Measurements from ENCODE around the gene CASP6.

CASP6 gene

DNA sequence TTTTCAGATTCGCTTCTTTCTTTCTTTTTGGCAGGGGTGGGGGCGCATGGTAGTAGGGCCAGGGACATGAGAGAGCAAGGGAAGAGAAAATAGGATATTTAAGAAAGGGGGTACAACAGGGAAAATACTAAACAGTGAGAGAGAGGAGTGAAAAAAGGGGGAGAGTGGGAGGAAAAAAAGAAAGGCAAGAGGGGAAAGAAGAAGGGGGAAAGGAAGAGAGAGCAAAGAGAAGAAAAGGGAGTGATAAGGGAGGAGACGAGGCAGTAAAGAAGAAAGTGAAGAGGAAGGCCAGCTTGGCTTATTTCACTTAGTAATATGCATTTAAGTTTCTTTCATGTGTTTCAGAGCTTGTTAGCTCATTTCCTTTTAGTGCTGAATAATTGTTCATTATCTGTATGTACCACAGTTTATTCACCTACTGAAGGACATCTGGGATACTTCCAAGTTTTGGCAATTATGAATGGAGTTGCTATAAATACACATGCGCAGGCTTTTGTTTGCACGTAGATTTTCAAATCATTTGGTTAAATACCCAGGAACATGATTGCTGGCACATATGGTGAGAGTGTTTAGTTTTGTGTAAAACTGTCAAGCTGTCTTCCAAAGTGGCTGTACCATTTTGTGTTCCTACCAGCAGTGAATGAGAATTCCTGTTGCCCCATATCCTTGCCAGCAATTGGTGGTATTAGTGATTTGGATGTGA, 37.3 kb downstream of the CASP6 start:
- no peak for DNase-seq

DNA sequence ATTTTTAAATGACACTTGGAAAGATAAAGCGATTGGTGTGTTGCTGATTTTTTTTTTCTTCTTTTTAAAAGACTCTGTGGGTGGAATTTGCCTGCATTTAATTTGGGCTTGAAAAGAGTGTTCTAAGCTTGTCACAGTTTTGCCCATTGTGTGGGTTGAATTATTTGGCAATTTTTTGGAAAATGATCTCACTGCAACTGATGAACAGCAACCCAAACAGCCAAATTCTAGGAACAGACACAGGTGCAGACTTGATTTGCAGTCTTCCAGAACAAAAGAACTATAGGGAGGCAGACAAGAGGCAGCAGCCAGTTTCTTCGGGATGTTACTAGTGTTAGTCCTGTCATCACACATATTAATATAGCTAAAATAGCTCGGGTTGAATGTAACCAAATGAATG, 40.5 kb downstream of the CASP6 start:
- DNase-seq, result no peak

DNA sequence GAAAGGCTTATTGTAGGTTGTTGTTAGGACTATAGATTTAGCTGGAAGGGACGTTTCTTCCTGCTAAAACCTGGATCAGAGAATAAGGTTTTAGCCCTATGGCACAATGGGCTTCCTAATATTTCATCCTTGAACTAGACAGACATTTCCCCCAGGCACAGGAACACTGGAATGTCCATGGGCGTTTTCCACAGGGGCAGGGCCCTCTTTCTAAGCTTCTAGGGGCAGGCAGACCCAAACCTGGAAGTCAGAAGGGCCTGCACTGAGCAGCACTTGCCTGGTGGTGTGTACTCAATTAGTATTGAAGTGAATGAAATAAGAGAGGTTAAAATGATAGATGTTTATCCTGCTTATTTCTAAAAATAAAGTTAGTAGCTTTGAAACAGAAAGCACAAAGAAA, 41.1 kb downstream of the CASP6 start:
- DNase-seq, result no peak

DNA sequence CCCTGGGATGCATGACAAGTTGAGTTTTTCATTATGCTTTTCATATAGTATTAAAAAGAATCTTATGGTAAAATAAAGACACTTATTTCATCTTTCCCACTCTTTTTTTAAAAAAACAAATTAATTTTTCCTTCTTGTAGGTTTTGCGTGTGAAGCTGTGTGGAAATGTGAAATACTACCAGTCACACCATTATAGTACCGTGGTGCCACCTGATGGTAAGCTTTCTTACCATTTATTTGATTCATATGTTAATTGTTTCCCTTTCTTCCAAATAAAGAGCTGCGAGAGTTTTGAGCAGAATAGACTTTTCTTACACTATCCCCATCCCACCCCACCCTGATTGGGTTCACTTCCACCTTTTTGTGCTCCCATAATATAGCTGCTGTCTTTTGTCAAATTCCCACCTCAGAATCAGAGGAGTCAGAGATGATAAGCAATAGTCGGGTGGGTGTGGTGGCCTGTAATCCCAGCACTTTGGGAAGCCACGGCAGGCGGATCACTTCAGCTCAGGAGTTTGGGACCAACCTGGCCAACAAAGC, 44.3 kb downstream of the CASP6 start:
- DNase-seq, result no peak

DNA sequence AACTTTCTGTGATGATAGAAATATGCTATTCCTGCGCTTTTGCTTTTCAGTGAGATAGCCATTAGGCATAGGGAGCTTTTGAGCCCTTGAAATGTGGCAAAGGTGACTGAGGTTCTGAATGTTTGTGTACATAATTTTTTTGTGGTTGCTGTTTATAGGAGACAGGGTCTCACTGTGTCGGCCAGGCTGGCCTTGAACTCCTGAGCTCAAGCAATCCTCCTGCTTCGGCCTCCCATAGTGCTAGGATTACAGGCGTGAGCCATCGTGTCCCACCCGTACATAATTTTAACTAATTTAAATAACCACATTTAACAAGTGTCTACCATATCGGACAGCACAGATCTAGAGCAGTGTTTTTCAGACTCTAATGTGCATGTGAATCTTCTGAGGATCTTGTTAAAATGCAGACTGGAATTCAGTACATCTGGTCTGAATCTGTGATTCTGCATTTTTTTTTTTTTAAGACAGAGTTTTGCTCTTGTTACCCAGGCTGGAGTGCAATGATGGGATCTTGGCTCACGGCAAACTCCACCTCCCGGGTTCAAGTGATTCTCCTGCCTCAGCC, 45.3 kb downstream of the CASP6 start:
- DNase-seq, result no peak

DNA sequence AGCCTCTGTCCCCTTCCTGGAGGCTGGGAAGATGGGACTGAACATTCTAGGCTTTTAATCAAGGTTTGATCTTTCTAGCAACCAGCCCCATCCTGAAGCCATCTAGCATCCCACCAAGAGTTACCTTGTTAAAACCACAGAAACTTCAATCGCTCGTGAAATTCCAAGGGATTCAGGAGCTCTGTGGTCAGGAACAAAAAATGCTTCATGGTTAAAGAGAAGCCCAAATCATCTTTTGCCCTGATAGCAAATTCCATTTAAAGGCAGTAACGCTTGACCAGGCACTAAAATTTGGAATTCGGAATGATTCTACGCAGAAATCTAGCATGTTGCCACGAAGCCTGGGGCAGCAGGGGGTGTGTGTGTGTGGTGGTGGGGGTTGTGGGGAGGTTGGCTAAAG, 47.8 kb downstream of the CASP6 start:
- DNase-seq, result no peak

- DNase-seq, result no peak
These were observed 53.4 kb downstream of the CASP6 start for GRCh38 chr4:109649872-109650271.

DNA sequence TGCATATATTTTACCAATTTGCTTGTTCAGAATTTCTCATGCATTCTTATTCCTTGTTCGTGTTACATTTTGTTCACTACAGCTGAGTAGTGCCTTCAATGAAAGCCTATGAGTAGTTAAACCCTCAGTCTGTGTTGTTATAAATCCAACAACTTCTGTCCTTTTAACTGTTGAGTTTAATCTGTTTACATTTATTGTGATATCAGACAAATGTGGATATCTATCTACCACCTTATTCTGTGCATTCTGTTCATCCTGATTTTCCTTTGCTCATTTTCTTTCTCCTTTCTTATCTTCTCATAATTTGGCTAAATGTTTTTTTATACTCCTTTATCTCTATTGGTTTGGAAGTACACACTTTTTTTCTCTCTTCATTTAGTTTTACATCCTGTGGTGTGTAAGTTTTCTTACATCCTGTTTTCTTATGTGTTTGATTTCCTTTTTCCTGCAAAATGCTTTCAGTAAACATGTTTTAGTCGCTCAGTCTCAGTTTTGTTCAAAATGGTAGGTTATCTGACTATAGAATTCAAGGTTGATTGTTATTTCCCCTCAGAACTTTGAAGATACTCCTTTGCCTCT, 54.2 kb downstream of the CASP6 start:
- DNase-seq, result no peak

DNA sequence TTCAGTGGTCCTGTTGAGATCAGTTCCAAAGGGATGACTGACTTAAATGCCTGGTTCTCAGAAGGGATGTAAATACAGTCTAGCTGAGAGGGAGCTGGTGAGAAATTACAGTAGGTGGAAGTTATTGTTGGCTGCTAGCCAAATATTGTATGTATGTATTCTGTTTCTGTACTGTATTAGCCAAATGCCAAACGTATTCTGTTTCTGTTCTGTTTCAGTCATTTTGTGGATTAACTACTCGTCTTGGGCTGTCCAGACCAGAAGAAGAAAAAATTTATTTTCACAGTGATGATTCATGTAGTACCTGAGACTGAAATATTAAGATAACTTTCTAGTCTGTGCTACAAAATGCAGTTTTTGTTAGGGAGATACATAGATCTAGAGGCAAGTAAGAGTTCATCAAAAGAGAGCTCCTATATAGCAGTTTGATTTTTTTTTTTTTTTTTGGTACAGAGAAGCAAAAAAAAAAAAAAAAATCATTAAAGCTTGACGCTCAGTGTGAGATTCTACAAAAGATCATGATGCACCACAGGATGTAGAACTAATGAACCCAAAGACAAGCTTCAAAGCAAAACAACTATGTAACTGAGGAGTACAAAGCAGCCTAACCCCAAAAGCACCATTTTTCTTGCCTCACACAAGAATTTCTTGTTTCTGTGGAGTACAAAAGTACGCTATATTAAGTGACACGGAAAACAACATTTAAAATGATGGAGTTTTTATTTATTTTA, 54.8 kb downstream of the CASP6 start:
- DNase-seq, result no peak

DNA sequence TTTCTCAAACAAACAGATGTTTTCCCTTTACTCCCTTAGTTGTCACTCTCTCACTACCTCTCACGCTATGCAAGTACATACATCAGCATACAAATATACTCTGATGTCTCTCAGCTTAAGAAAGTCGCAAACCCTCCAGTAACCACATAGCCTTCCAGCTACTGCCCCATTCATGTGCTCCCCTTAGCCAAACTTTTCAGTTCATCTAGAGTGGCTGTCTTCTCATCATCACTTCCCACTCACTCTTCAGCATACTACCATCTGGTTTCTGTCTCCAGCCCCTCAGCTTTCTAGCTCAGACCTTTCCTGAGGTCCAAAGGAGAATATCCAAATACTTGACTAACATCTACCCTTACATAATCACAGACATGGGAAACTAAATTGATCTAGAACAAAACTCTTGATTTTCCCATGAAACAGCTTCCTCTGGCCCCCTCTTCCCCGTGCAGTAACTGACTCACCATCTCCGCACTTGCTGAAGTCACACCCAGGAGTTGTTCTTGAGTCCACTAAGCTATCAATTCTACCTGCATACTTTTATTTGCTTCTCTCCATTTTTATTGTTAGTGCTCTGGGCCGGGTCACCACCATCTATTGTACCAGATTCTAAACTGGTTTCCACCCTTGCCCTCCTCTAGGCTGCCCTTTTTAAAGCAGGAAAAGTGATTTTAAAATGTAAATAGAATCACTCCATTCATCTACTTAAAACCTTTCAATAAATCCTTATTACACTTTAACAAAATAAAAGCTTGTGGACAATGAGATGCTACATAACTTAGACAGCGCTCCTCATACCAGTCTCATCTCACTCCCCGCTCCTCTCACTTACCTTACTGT, 57.2 kb downstream of the CASP6 start:
- DNase-seq, result no peak

- no peak for DNase-seq
These were observed 62.6 kb downstream of the CASP6 start for GRCh38 chr4:109640644-109641043.
